ENCODE measurements around the gene NCOA6. TPM values are rescaled to one million over a fixed set of nuclear protein-coding genes. Genes with fewer than 3 reads are reported as not detected.

The NCOA6 gene
- total and polyA plus RNA-seq, 2 of the 4 experiments (the other 2 are of a cell fraction): 3.6 to 13.1 TPM

DNA sequence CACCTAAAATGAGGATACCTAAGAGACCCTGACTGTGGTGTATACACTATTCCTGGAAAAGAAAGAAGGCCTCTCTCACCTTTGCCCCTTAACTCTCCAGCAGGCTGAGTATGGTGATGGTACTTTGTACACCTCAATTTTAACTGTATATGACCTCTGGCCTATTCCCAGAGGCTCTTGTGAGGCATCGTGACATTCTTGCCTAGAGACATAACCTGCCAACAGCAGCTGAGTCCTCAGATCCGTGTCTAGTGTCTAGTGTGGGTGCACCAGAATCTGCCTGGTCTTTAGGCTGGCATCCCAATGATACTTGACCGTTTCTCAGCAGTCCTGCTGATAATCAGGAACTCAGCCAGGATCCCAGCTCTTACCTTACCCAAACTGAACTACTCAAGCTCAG, 101.3 kb downstream of the NCOA6 start:
- no peak overlapping the region for H3K4ac ChIP-seq (ENCODE audit: low read depth, low read length)
- DNase-seq (no peak), ATAC-seq (ENCODE audit: low read depth) (no peak)
- H2BK5ac ChIP-seq (ENCODE audit: low read depth, low read length, poor library complexity, severe bottlenecking): no peak overlapping the region
- ChIA-PET POLR2A (ENCODE audit: unreplicated experiment) (no interaction called here), CTCF (interaction anchor here (0.6 kb wide), 1 partner anchor 124 kb away, joined by 5 read pairs; no protein-coding TSS in a partner anchor)
- H3K9me1 ChIP-seq (ENCODE audit: insufficient read depth, low read length): peaks cover 13% of the 10 kb centered on the region
- no peak overlapping the region for H2AK9ac ChIP-seq (replicated peaks; ENCODE audit: low read depth, low read length, poor library complexity)
- H2AK5ac ChIP-seq (ENCODE audit: low read depth, low read length): no peak overlapping the region
- no peak overlapping the region for H4K8ac ChIP-seq (ENCODE audit: low read depth in 2 of 2, low read length in 2 of 2)
- H4K91ac ChIP-seq (ENCODE audit: insufficient read depth, low read depth, low read length): no peak overlapping the region
- dilution Hi-C loops (cut with HindIII; ENCODE audit: low sequenced_read_pairs, unreplicated experiment): no loop called here
- in situ Hi-C loops (cut with MboI; ENCODE audit: low sequenced_read_pairs): no loop called here
- no peak overlapping the region for H2BK120ac ChIP-seq (ENCODE audit: low read depth, low read length)
- H3K14ac ChIP-seq (replicated peaks; ENCODE audit: low read depth, low read length): no peak overlapping the region
- no peak overlapping the region for H3K4me3 ChIP-seq (ENCODE audit: insufficient read depth, low read depth, low read length)
- no peak overlapping the region for H3K4me2 ChIP-seq (ENCODE audit: low read depth, low read length)
- peaks cover 4% of the 10 kb centered on the region for H3K4me1 ChIP-seq (ENCODE audit: control insufficient read depth, insufficient read depth, low read length)
- no peaks in the 10 kb centered on the region for H3K9me3 ChIP-seq (ENCODE audit: control insufficient read depth, insufficient read depth, low read length)
- intact Hi-C loops (cut with micrococcal nuclease): no loop called here
- H3K27me3 ChIP-seq (ENCODE audit: control insufficient read depth, insufficient read depth, low read length): no peaks in the 10 kb centered on the region
- H2AFZ ChIP-seq (replicated peaks; ENCODE audit: low read length, poor library complexity): no peak overlapping the region
- no peak overlapping the region for H3K9ac ChIP-seq (ENCODE audit: low read depth, low read length)
- H3K36me3 ChIP-seq (ENCODE audit: control insufficient read depth, insufficient read depth, low read length): peaks cover 32% of the 10 kb centered on the region
- H3K79me1 ChIP-seq (ENCODE audit: low read depth in 1 of 2, low read length in 2 of 2): peaks cover 0 to 10% of the 10 kb centered on the region in 2 experiments; a peak in 1 of 4 replicates
- H2BK20ac ChIP-seq (ENCODE audit: low read depth, low read length): no peak overlapping the region
- H4K5ac ChIP-seq (ENCODE audit: low read depth, low read length): no peak overlapping the region
- H3K23ac ChIP-seq (ENCODE audit: low read depth, low read length): no peak overlapping the region
- H3K27ac ChIP-seq (ENCODE audit: insufficient read depth, low read length): no peak overlapping the region
- no peak overlapping the region for H3K18ac ChIP-seq (ENCODE audit: low read depth, low read length)
- no peak overlapping the region for H2BK15ac ChIP-seq (ENCODE audit: low read depth, low read length)
- 86% methylated on average over 1 of the region's 3 CpGs; no CpG with 5 or more reads in 1 of the 2 experiments for WGBS, 2 experiments (ENCODE audit: extremely low coverage in 2 of 2, insufficient read length in 1 of 2)
- no peak overlapping the region for H3K56ac ChIP-seq (ENCODE audit: extremely low read depth, insufficient read depth, low read length)
- H4K20me1 ChIP-seq (ENCODE audit: insufficient read depth, low read length): peaks cover 3% of the 10 kb centered on the region; the same call in 1 of the 2 replicates
- TF ChIP-seq MAFK (IDR thresholded peaks at IDR 0.05; ENCODE audit: low read depth, low read length): no peak
- no peak for TF ChIP-seq MAZ (IDR thresholded peaks at IDR 0.05; ENCODE audit: borderline replicate concordance, low read depth, low read length)
- BruUV-seq (replicated peaks): no TSS peak
